Fibroblast of lung (primary cell): ENCODE measurements around the gene RPS8. TPM values are rescaled to one million over a fixed set of nuclear protein-coding genes. Genes with fewer than 3 reads are reported as not detected.

Experiments used
- DNase-seq, 2 donors: peaks; one replicate each; pipeline versions ENCODE4 v3.0.0 to v3.0.0-alpha.2; 2010; ENCODE audit warnings: low read depth in 2 of 2
- H2AFZ ChIP-seq: 2 replicates; pipeline ENCODE4 v1.5.1; 2012; ENCODE audit warnings: low read length, control low read depth, inconsistent platforms
- H3K27ac ChIP-seq: 2 replicates; pipeline ENCODE4 v1.5.1; 2011; ENCODE audit warnings: low read length, control low read depth; ENCODE audit not compliant: insufficient read depth
- H3K27me3 ChIP-seq: 2 replicates; pipeline ENCODE4 v1.5.1; 2011; ENCODE audit warnings: mild to moderate bottlenecking, low read length; ENCODE audit not compliant: control insufficient read depth, insufficient read depth
- H3K36me3 ChIP-seq: 2 replicates; pipeline ENCODE4 v1.5.1; 2011; ENCODE audit warnings: low read length; ENCODE audit not compliant: control insufficient read depth, insufficient read depth
- H3K4me1 ChIP-seq: 2 replicates; pipeline ENCODE4 v1.5.1; 2011; ENCODE audit warnings: low read length; ENCODE audit not compliant: control insufficient read depth, insufficient read depth; ENCODE audit errors: extremely low read depth
- H3K4me2 ChIP-seq: 2 replicates; pipeline ENCODE4 v1.5.1; 2011; ENCODE audit warnings: low read length, control low read depth; ENCODE audit not compliant: insufficient read depth; ENCODE audit errors: extremely low read depth
- H3K4me3 ChIP-seq, 4 experiments: fragments of 200-600 bp in 1 of 4; sonication (generic) in 1 of 4; replicated peaks in 1 of 4; 2 replicates each; pipeline ENCODE4 v1.5.1; 2011 to 2016; ENCODE audit warnings: low read length in 4 of 4, low read depth in 3 of 4, mild to moderate bottlenecking in 3 of 4, control low read depth in 2 of 4, inconsistent platforms in 1 of 4, mixed read lengths in 1 of 4; ENCODE audit not compliant: insufficient read depth in 1 of 4; ENCODE audit errors: control extremely low read depth in 1 of 4
- H3K79me2 ChIP-seq: 2 replicates; pipeline ENCODE4 v1.5.1; 2012; ENCODE audit warnings: mild to moderate bottlenecking, low read length, inconsistent platforms; ENCODE audit not compliant: control insufficient read depth, insufficient read depth
- H3K9ac ChIP-seq: 2 replicates; pipeline ENCODE4 v1.5.1; 2011; ENCODE audit warnings: mild to moderate bottlenecking, low read length, control low read depth; ENCODE audit not compliant: insufficient read depth
- H3K9me3 ChIP-seq: 2 replicates; pipeline ENCODE4 v1.5.1; 2012; ENCODE audit warnings: low read depth, low read length; ENCODE audit not compliant: control insufficient read depth, insufficient read depth
- H4K20me1 ChIP-seq: 2 replicates; pipeline ENCODE4 v1.5.1; 2011; ENCODE audit warnings: low read length; ENCODE audit not compliant: control insufficient read depth, insufficient read depth; ENCODE audit errors: extremely low read depth
- CTCF ChIP-seq, 2 donors: IDR thresholded peaks in 1 of 2; conservative IDR thresholded peaks in 1 of 2; 1 replicate in 1 of 2; 2 replicates in 1 of 2; pipeline ENCODE4 v1.5.1; 2011 to 2012; ENCODE audit warnings: low read length in 2 of 2, control low read depth in 1 of 2, inconsistent platforms in 1 of 2, low read depth in 1 of 2, mild to moderate bottlenecking in 1 of 2
- EZH2 ChIP-seq: IDR thresholded peaks from 2 replicates; pipeline ENCODE4 v1.5.1; 2012; ENCODE audit warnings: low read length, control low read depth, mild to moderate bottlenecking; ENCODE audit errors: missing control alignments
- polyA plus RNA-seq, 2 donors: library from polyadenylated mRNA; depleted of rRNA in 1 of 2; stranded (reverse) in 1 of 2; unstranded in 1 of 2; fragments of >200 nt; gene quantifications; 2 replicates each; pipeline ENCODE4 v1.2.1, GENCODE V29; 2011 to 2012; ENCODE audit warnings: missing spikeins in 1 of 2
- total RNA-seq: library from RNA; depleted of rRNA; stranded (reverse); fragments of >200 nt; gene quantifications from 2 replicates; pipeline ENCODE4 v1.2.1, GENCODE V29; 2014

Gene RPS8
- total and polyA plus RNA-seq, 2 donors (not counting 1 experiment from before 2014, with no cell fraction given): 1,373 to 2,098 TPM

- peak overlapping the region; percentile 80 for H3K4me2 ChIP-seq
- H3K36me3 ChIP-seq: peaks cover 22% of the 10 kb centered on the region
- no peak overlapping the region for H3K27ac ChIP-seq
- H3K27me3 ChIP-seq: no peaks in the 10 kb centered on the region
- TF ChIP-seq EZH2: no peak
- no peak for TF ChIP-seq CTCF (conservative IDR thresholded peaks at IDR 0.05 in 1 of 2, IDR thresholded peaks at IDR 0.05 in 1 of 2; ENCODE audit: low read depth in 1 of 2, low read length in 2 of 2)
- no peaks in the 10 kb centered on the region for H4K20me1 ChIP-seq
- H3K79me2 ChIP-seq: peaks cover 34% of the 10 kb centered on the region
- DNase-seq: no peak
- H3K4me1 ChIP-seq: peaks cover 2% of the 10 kb centered on the region
- H3K9me3 ChIP-seq: no peaks in the 10 kb centered on the region
- peak overlapping the region in 2 of 4 experiments; percentile 79 to 95 for H3K4me3 ChIP-seq
- H2AFZ ChIP-seq: no peak overlapping the region
- H3K9ac ChIP-seq: no peak overlapping the region
These were observed 2.8 kb downstream of the RPS8 start for GRCh38 chr1:44777969-44778635.

- H3K79me2 ChIP-seq: peaks cover 34% of the 10 kb centered on the region
- TF ChIP-seq EZH2: no peak
- no peak for TF ChIP-seq CTCF (conservative IDR thresholded peaks at IDR 0.05 in 1 of 2, IDR thresholded peaks at IDR 0.05 in 1 of 2; ENCODE audit: low read depth in 1 of 2, low read length in 2 of 2)
- no peaks in the 10 kb centered on the region for H4K20me1 ChIP-seq
- H3K9me3 ChIP-seq: no peaks in the 10 kb centered on the region
- H2AFZ ChIP-seq: no peak overlapping the region
- no peak overlapping the region for H3K9ac ChIP-seq
- H3K27ac ChIP-seq: no peak overlapping the region
- peaks cover 6% of the 10 kb centered on the region for H3K4me1 ChIP-seq
- peak overlapping the region in 1 of 4 experiments; percentile 14 for H3K4me3 ChIP-seq
- no peaks in the 10 kb centered on the region for H3K27me3 ChIP-seq
- H3K36me3 ChIP-seq: peaks cover 22% of the 10 kb centered on the region
- H3K4me2 ChIP-seq: no peak overlapping the region
- DNase-seq: no peak
These were observed 3.6 kb downstream of the RPS8 start for GRCh38 chr1:44778705-44779576.

GRCh38 chr1:44780583-44781121, 5.3 kb downstream of the RPS8 start:
- DNase-seq: no peak
- peaks cover 22% of the 10 kb centered on the region for H3K36me3 ChIP-seq

More at GRCh38 chr1:44780583-44781121, 5.3 kb downstream of the RPS8 start:
- Histone ChIP-seq H3K27me3 (no peaks in the 10 kb centered on the region), H3K79me2 (peaks cover 30% of the 10 kb centered on the region), H3K27ac (no peak overlapping the region), H4K20me1 (no peaks in the 10 kb centered on the region), H2AFZ (no peak overlapping the region), H3K9ac (no peak overlapping the region), H3K4me2 (no peak overlapping the region), H3K4me1 (peaks cover 8% of the 10 kb centered on the region), H3K4me3 (no peak overlapping the region), H3K9me3 (no peaks in the 10 kb centered on the region)
- TF ChIP-seq EZH2 (no peak), CTCF (conservative IDR thresholded peaks at IDR 0.05 in 1 of 2, IDR thresholded peaks at IDR 0.05 in 1 of 2; ENCODE audit: low read depth in 1 of 2, low read length in 2 of 2) (no peak)
